CD4-positive, alpha-beta T cell treated with Interferon gamma for 1 hour (primary cell): ENCODE results near the gene MBOAT1.

Source experiments
- DNase-seq: peaks from one replicate; pipeline ENCODE4 v3.0.0-alpha.2; 2020

MBOAT1 gene

GRCh38 chr6:20233007-20233730, 20.9 kb upstream of the MBOAT1 start:
- no peak for DNase-seq

- DNase-seq: no peak
Measured at GRCh38 chr6:20232188-20232587, 19.9 kb upstream of the MBOAT1 start.

- no peak for DNase-seq
Measured at GRCh38 chr6:20230401-20231119, 18.3 kb upstream of the MBOAT1 start.

- DNase-seq: no peak
Measured at GRCh38 chr6:20229881-20230280, 17.6 kb upstream of the MBOAT1 start.

- DNase-seq: no peak
Measured at GRCh38 chr6:20227350-20227749, 15.1 kb upstream of the MBOAT1 start.

- no peak for DNase-seq
Measured at GRCh38 chr6:20223141-20223540, 10.9 kb upstream of the MBOAT1 start.

GRCh38 chr6:20221421-20221820, 9.2 kb upstream of the MBOAT1 start:
- no peak for DNase-seq

GRCh38 chr6:20220359-20220758, 8.1 kb upstream of the MBOAT1 start:
- DNase-seq: no peak

GRCh38 chr6:20217891-20218290, 5.6 kb upstream of the MBOAT1 start:
- DNase-seq: no peak

GRCh38 chr6:20217324-20217855, 5.1 kb upstream of the MBOAT1 start:
- no peak for DNase-seq

GRCh38 chr6:20215310-20215709, 3.0 kb upstream of the MBOAT1 start:
- DNase-seq: no peak

- no peak for DNase-seq
Measured at GRCh38 chr6:20213271-20213798, 1.1 kb upstream of the MBOAT1 start.

GRCh38 chr6:20211941-20212391, 303 bp downstream of the MBOAT1 start:
- peak; percentile 32 for DNase-seq

- DNase-seq: no peak
Measured at GRCh38 chr6:20211037-20211940, 980 bp downstream of the MBOAT1 start.

GRCh38 chr6:20210158-20210557, 2.1 kb downstream of the MBOAT1 start:
- DNase-seq: no peak

- DNase-seq: no peak
Measured at GRCh38 chr6:20208687-20209378, 3.4 kb downstream of the MBOAT1 start.

- no peak for DNase-seq
Measured at GRCh38 chr6:20207088-20207418, 5.2 kb downstream of the MBOAT1 start.

- peak; percentile 7 for DNase-seq
Measured at GRCh38 chr6:20205722-20206161, 6.5 kb downstream of the MBOAT1 start.

- DNase-seq: no peak
Measured at GRCh38 chr6:20204512-20204894, 7.8 kb downstream of the MBOAT1 start.

- no peak for DNase-seq
Measured at GRCh38 chr6:20203561-20204511, 8.4 kb downstream of the MBOAT1 start.

GRCh38 chr6:20202699-20203302, 9.5 kb downstream of the MBOAT1 start:
- no peak for DNase-seq
